HL-60/S4 (cell line): ENCODE data around the gene NFIX.

Source experiments
- in situ Hi-C: fragments of 300-500 bp; cut with MboI; formaldehyde crosslinking; loops from 2 replicates; pipeline ENCODE4 v1.14.3; 2022; ENCODE audit warnings: low sequenced_read_pairs

The NFIX gene

GRCh38 chr19:13069415-13070359 lies 74.4 kb downstream of the NFIX start:
- in situ Hi-C loops = no loop called here

GRCh38 chr19:13070425-13071140 lies 75.3 kb downstream of the NFIX start:
- in situ Hi-C loops = no loop called here

GRCh38 chr19:13071444-13072187 lies 76.3 kb downstream of the NFIX start:
- in situ Hi-C loops = no loop called here

- in situ Hi-C loops = no loop called here
Observed at GRCh38 chr19:13072188-13072908, 77.1 kb downstream of the NFIX start.

GRCh38 chr19:13073263-13073662 lies 78.0 kb downstream of the NFIX start:
- in situ Hi-C loops = no loop called here

GRCh38 chr19:13074378-13074777 lies 79.1 kb downstream of the NFIX start:
- in situ Hi-C loops = no loop called here

- in situ Hi-C loops = no loop called here
Observed at GRCh38 chr19:13076320-13076719, 81.0 kb downstream of the NFIX start.

GRCh38 chr19:13076787-13077186 lies 81.5 kb downstream of the NFIX start:
- in situ Hi-C loops = no loop called here

GRCh38 chr19:13077240-13077639 lies 82.0 kb downstream of the NFIX start:
- in situ Hi-C loops = no loop called here

- in situ Hi-C loops = no loop called here
Observed at GRCh38 chr19:13078381-13078780, 83.1 kb downstream of the NFIX start.

- in situ Hi-C loops = no loop called here
Observed at GRCh38 chr19:13078897-13079541, 83.7 kb downstream of the NFIX start.

GRCh38 chr19:13079542-13079986 lies 84.3 kb downstream of the NFIX start:
- in situ Hi-C loops = no loop called here

- in situ Hi-C loops = no loop called here
Observed at GRCh38 chr19:13082192-13083007, 87.1 kb downstream of the NFIX start.

- in situ Hi-C loops = no loop called here
Observed at GRCh38 chr19:13083008-13083404, 87.7 kb downstream of the NFIX start.

GRCh38 chr19:13083627-13084026 lies 88.4 kb downstream of the NFIX start:
- in situ Hi-C loops = no loop called here

GRCh38 chr19:13085666-13086065 lies 90.4 kb downstream of the NFIX start:
- in situ Hi-C loops = no loop called here

- in situ Hi-C loops = no loop called here
Observed at GRCh38 chr19:13086341-13086740, 91.1 kb downstream of the NFIX start.

- in situ Hi-C loops = no loop called here
Observed at GRCh38 chr19:13087295-13087694, 92.0 kb downstream of the NFIX start.

- in situ Hi-C loops = no loop called here
Observed at GRCh38 chr19:13087795-13088537, 92.7 kb downstream of the NFIX start.
